GM12801 (cell line): Measurements from ENCODE around the gene RNPS1.

Experiments used
- CTCF ChIP-seq: IDR thresholded peaks from one replicate; pipeline ENCODE4 v1.5.1; 2011; ENCODE audit warnings: control low read depth; ENCODE audit not compliant: insufficient read length; ENCODE audit errors: extremely low read depth

Gene RNPS1

GRCh38 chr16:2205104-2205966, 62.6 kb downstream of the RNPS1 start, which contains the start of gene MLST8:
Gene MLST8 (plus strand): TSS chr16:2205454. CDS start chr16:2206086, 632 bp downstream.
- no peak for TF ChIP-seq CTCF

- TF ChIP-seq CTCF, result no peak
Observed at GRCh38 chr16:2204416-2205103, 63.4 kb downstream of the RNPS1 start.
